ENCODE results near the gene FSCB. TPM values are rescaled to one million over a fixed set of nuclear protein-coding genes. Genes with fewer than 3 reads are reported as not detected.
"Not testable (repeated sequence)": the region's sequence is repeated elsewhere in the genome, so short reads cannot be mapped to it uniquely, and the experiment has no call there.

Gene FSCB
- total and polyA plus RNA-seq, 10 donors = 0.21 to 1.2 TPM; not detected in 8

- intact Hi-C loops (cut with DNase I; ENCODE audit: low total_unique reads) = no loop called here
- no peaks in the 10 kb centered on the region for H3K9me3 ChIP-seq
- no peak overlapping the region for H3K4me3 ChIP-seq
- H3K27ac ChIP-seq = no peak overlapping the region
- no peak for DNase-seq
- no peaks in the 10 kb centered on the region for H3K4me1 ChIP-seq
- H3K36me3 ChIP-seq = no peaks in the 10 kb centered on the region
- TF ChIP-seq CTCF (IDR thresholded peaks at IDR 0.05 in 8 of 11, conservative IDR thresholded peaks at IDR 0.05 in 3 of 11) = no peak
- no peaks in the 10 kb centered on the region for H3K27me3 ChIP-seq (replicated peaks in 1 of 7)
Observed at GRCh38 chr14:44528180-44528579, 21.1 kb upstream of the FSCB start.

GRCh38 chr14:44525237-44525636, 18.2 kb upstream of the FSCB start:
- no peak for TF ChIP-seq POLR2A (IDR thresholded peaks at IDR 0.05)
- TF ChIP-seq POLR2AphosphoS5 (IDR thresholded peaks at IDR 0.05) = no peak
- TF ChIP-seq CTCF (IDR thresholded peaks at IDR 0.05 in 8 of 11, conservative IDR thresholded peaks at IDR 0.05 in 3 of 11) = no peak
- Histone ChIP-seq H3K36me3 (no peaks in the 10 kb centered on the region), H3K27ac (no peak overlapping the region), H3K4me3 (no peak overlapping the region), H3K4me1 (no peaks in the 10 kb centered on the region), H3K27me3 (replicated peaks in 1 of 7) (no peaks in the 10 kb centered on the region), H3K9me3 (peaks cover 0 to 16% (median 6%) of the 10 kb centered on the region in 8 donors)
- intact Hi-C loops (cut with DNase I; ENCODE audit: low total_unique reads) = no loop called here
- WGBS, 5 donors = 78 to 87% (median 85%) methylated on average over 3 of the region's 3 CpGs
- DNase-seq = no peak

- H3K27me3 ChIP-seq (replicated peaks in 1 of 7); intact Hi-C loops (cut with DNase I; ENCODE audit: low total_unique reads); H3K4me3 ChIP-seq; H3K36me3 ChIP-seq; H3K4me1 ChIP-seq; DNase-seq; H3K27ac ChIP-seq: not testable (repeated sequence)
- H3K9me3 ChIP-seq = peaks cover 0 to 21% (median 13%) of the 10 kb centered on the region in 8 donors
- 83 to 93% (median 87%) methylated on average over 5 to 8 of the region's 8 CpGs for WGBS, 5 donors
Observed at GRCh38 chr14:44515668-44516067, 8.6 kb upstream of the FSCB start.

GRCh38 chr14:44508834-44509233, 1.8 kb upstream of the FSCB start:
- no peak for DNase-seq
- whole genome bisulfite sequencing, 5 donors = 77 to 87% (median 81%) methylated on average over 2 of the region's 2 CpGs
- intact Hi-C loops (cut with DNase I; ENCODE audit: low total_unique reads) = no loop called here
- Histone ChIP-seq H3K27me3 (replicated peaks in 1 of 7) (no peaks in the 10 kb centered on the region), H3K36me3 (no peaks in the 10 kb centered on the region), H3K9me3 (peaks cover 0 to 12% (median 2%) of the 10 kb centered on the region in 8 donors), H3K4me3 (no peak overlapping the region), H3K27ac (no peak overlapping the region), H3K4me1 (no peaks in the 10 kb centered on the region)
- no peak for TF ChIP-seq CTCF (IDR thresholded peaks at IDR 0.05 in 8 of 11, conservative IDR thresholded peaks at IDR 0.05 in 3 of 11)
- no peak for TF ChIP-seq POLR2AphosphoS5 (IDR thresholded peaks at IDR 0.05)
- TF ChIP-seq POLR2A (IDR thresholded peaks at IDR 0.05) = no peak

GRCh38 chr14:44505588-44505987, 1.5 kb downstream of the FSCB start:
- Histone ChIP-seq H3K9me3 (peaks cover 0 to 12% (median under 1%) of the 10 kb centered on the region in 8 donors), H3K36me3 (no peaks in the 10 kb centered on the region), H3K27me3 (replicated peaks in 1 of 7) (no peaks in the 10 kb centered on the region), H3K4me1 (no peaks in the 10 kb centered on the region), H3K27ac (no peak overlapping the region), H3K4me3 (no peak overlapping the region)
- WGBS, 5 donors = 46 to 70% (median 61%) methylated on average over 3 of the region's 3 CpGs
- no peak for TF ChIP-seq CTCF (IDR thresholded peaks at IDR 0.05 in 8 of 11, conservative IDR thresholded peaks at IDR 0.05 in 3 of 11)
- TF ChIP-seq POLR2A (IDR thresholded peaks at IDR 0.05) = no peak
- TF ChIP-seq POLR2AphosphoS5 (IDR thresholded peaks at IDR 0.05) = no peak
- DNase-seq = no peak
- intact Hi-C loops (cut with DNase I; ENCODE audit: low total_unique reads) = no loop called here

Data from spleen (tissue), 11 donors.